GM18499 (cell line): ENCODE measurements around the gene SPAG16.
"Not testable (repeated sequence)": the region's sequence is repeated elsewhere in the genome, so short reads cannot be mapped to it uniquely, and the experiment has no call there.

Source experiments
- ATAC-seq: cut with Tn5 transposase; IDR thresholded peaks from one replicate; pipeline ENCODE4 v1.9.1; 2021; ENCODE audit warnings: moderate number of reproducible peaks; ENCODE audit not compliant: insufficient read depth, unreplicated experiment

The SPAG16 gene

DNA sequence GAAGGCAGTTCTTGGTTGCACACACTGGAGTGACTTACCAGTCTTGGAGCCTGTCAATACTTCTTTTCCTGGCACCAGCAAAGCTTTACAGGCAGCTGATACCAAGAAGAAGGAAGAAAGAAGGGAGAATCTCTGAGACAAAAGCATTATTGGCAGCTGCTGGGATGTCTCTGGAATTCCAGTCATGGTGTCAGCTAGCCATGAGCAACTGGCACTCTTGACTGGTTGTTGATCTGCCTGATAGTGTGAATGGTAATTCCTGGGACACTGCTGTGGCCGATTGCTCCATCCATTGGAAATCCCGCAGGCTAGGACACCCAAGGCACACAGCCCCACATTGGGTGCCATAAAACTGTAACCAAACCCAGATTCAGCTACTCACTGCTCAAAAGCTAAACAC, 17.8 kb upstream of the SPAG16 start:
- ATAC-seq: no peak

DNA sequence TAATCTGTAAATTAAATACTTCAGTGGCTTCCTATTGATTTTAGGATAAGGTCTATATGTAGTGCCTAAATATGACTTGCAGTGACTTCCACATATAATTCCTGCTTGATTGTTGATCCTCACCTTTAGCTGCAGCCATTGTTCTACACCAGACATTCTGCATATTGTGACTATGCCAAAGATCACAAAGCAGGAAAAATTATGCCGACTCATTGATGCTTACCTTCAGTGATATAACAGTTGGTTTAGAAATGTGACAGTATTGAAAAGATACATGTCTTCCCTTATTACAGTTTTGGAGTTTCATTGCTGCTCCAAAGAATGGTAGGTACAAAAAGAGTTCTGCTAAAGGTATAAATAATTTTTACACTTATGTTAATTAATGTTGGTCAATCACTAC, 12.3 kb upstream of the SPAG16 start:
- no peak for ATAC-seq

GRCh38 chr2:213274143-213274542, 10.1 kb upstream of the SPAG16 start:
- no peak for ATAC-seq

DNA sequence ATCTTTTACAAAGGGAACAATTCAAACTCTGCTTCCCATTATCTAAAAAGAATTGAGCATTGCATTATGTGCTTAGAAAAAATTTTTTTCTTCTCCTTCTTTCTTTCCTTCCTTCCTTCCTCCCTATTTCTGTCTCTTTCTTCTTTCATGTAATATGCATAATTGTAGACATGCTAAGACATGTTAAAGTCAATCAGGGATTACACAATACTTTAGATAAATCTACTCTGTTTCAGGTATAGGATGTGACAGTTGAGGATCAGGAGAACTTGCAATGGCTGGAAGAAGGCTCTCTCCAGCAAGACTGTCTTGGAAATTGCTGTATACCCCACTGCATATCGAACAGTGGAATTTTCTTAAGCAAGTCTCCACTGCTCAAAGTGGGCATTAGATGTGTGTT, 9.0 kb upstream of the SPAG16 start:
- ATAC-seq: no peak

GRCh38 chr2:213277134-213277533, 7.1 kb upstream of the SPAG16 start:
- not testable (repeated sequence) for ATAC-seq

- no peak for ATAC-seq
Measured at GRCh38 chr2:213279116-213279620, 5.1 kb upstream of the SPAG16 start.

GRCh38 chr2:213279971-213280370, 4.3 kb upstream of the SPAG16 start:
- ATAC-seq: no peak

- no peak for ATAC-seq
Measured at GRCh38 chr2:213281156-213281555, 3.1 kb upstream of the SPAG16 start.

DNA sequence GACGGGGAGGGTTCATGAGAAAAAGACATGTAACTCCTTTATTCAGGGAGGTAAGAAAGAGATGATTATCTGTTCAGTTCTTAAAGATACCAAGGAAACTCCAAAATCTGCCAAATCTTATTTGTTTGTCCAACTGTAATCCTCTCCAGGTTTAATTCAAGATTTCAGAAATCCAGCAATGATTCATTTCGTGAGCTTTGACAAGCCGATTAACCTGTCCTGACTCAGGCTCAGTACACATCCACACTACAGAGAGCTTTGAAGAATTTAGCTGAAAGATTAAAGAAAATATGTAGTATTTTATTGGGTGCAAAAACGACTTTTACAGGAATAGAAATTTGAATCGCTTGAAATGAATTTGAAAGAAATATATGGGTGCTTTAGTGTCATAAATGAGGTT, 1.1 kb downstream of the SPAG16 start:
- ATAC-seq: no peak

- no peak for ATAC-seq
Measured at GRCh38 chr2:213286161-213286560, 1.9 kb downstream of the SPAG16 start.

- ATAC-seq: no peak
Measured at GRCh38 chr2:213288913-213289700, 4.8 kb downstream of the SPAG16 start.

DNA sequence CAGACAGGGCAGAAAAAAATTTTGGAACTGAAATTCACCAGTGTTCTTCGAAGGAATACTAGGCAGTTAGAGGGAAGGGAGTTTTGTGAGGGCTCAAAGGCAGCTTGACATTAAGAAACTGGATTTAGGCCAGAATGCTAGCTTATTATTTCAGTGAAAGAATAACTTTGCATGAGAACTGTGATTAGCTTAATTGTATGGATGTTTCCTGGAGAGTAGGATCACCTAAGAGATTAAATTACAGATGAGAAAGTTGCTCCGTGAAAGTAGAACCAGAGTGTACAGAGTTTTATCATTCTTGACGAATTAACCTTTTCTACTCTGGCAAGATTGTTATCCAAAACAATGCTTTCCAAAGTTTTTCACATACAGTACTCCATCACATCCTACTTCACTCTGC, 6.2 kb downstream of the SPAG16 start:
- ATAC-seq: no peak

DNA sequence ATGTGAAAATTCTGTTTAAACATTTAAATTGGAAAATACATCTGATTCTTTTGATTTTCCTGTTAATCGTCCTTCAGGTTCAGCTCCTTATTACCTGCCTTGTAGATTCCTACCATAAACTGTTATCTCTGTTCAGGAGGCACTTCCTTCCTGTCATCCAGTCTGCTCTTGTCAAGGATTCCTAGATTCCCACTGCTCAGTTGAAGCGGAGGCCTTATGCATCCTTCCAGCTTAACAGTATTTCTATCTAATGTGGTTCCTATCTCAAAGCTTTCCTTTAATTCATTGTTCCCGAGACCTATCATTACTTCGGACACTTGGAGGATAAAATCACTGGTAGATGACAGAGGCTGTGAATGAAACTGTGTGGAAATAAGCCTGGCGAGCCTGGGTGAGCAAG, 12.0 kb downstream of the SPAG16 start:
- no peak for ATAC-seq

DNA sequence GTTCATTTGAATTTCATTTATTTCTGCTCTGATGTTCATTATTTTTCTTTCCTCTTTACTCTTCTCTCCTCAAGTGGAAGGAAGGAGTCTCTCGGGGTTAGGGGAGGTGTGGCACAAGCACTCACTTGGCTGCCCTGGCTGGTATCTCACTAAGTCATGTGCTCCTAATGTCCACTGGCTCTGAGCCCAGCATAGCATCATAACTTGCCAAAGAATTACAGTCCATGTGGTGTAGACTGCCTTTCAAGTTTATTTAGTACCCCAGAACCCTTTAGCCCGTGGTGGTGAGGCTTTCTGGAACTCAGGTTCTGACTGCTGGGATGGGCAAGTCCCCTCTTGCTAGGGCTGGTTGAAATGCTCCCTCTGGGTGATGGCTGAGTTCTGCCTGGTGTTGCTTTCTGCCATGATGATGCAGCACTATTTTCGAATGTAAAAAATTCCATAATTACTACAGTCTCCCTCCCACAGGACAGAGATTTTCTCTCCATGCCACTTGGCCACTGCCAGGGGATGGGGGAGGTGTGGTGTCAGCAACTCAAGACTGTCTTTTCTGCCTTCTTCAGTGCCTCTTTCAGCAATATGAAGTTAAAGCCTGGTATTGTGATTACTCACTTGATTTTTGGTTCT, 22.2 kb downstream of the SPAG16 start:
- ATAC-seq: no peak

DNA sequence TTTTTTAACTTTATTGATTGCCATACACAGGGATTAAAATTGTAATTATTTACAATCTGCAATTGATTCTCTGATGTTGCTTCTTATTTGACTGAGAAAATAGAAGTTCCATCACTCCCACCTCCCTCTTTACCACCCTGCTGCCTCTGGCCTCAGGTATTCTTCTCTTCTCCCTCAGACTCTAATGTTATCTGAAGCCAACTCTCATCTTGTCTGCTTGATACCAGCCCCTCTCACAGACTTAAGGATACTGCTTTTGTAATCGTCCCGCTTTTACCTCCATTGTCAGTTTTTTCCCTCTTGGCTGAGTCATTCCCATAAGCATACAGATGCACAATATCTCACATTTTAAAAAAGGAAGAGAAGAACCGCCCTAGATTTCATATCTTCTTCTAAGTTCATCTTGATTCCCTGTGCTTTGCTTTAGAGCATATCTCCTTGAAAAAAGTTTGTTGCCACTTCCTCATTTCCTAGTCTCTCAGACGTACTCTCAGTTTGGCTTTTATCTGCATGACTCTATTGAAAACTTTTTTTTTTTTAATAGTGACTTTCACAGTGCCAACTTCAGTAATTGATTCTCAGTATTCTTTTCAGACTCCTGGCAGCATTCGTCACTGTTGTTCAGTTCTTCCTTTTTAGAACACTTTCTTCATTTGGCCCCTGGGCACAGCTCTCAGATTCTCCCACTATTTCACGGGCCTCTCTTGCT, 31.1 kb downstream of the SPAG16 start:
- no peak for ATAC-seq

DNA sequence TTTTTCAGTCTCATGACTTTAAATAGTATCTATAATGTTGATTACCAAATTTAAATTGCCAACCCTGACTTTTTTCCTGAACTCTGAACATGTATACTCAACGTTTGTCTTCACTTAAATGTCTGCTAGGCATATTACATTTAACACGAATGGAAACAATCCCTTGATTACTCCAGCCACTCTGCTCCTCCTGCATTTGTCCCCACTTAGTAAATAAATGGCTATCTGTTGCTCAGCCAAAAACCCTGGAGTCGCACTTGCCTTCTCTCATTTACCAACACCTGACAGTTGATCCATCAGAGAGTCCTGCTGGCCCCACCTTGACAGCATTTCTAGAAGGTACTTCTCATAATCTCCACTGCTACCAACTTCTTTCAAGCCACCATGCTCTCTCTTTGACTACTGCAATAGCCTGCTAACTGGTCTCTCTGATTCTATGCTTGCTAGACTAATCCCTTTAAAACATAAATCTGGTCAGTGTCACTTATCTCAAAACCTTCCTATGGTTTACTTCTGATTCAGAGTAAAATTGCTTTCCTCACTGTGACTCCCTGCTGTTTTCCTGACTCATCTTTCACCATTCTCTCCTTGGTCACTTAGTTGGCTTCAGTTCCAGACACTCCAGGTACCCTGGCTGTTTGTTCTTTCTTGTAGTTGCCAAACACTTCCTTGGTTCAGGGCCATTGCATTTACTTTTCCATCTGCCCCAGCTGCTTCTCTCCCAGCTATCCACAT, 31.9 kb downstream of the SPAG16 start:
- no peak for ATAC-seq

- no peak for ATAC-seq
Measured at GRCh38 chr2:213317929-213318328, 33.7 kb downstream of the SPAG16 start.

DNA sequence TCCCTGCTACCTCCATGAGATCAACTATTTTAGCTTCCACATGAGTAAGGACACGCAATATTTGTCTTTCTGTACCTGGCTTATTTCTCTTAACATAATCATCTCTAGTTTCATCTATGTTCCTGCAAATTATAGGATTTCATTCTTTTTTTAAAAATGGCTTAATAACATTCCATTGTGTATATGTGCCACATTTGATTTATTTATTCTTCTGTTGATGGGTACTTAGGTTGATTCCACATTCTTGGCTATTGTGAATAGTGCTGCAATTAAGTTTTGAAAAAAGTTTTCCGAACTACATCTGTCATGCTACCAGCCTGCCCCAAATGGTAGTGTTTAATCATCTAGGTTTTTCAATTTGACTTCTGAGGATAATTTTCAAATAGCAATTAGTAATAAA, 36.3 kb downstream of the SPAG16 start:
- no peak for ATAC-seq

- ATAC-seq: no peak
Measured at GRCh38 chr2:213336253-213336770, 52.0 kb downstream of the SPAG16 start.

DNA sequence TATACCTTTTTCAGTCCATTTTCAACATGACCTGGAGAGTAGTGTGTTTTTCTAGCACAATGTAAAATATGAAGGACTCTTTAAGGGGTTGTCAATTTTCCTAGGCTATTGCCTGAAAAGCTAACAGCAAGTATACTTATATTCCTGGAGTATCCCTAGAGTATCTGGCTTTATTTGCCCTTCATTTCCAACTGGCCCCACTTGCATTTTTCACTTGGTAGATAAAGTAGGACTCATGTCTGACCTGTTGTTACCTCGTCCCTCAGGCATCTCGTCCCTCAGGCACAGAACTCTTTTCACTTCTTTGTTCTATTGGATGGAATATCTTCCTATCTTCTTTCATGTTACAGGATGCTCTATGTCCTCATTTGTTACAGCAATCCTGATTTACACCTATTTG, 69.2 kb downstream of the SPAG16 start:
- ATAC-seq: no peak
